IMR-90 (cell line): ENCODE data around the gene LRRC70. TPM values are rescaled to one million over a fixed set of nuclear protein-coding genes. Genes with fewer than 3 reads are reported as not detected.

Experiments used
- ATAC-seq: fragments of 200-7000 bp; cut with Tn5 transposase; 2 replicates; pipeline ENCODE4 v1.9.1; 2020; ENCODE audit warnings: low read depth, mild to moderate bottlenecking, moderate library complexity
- BruUV-seq: library from RNA; stranded (reverse); fragments of 400-500 nt; replicated peaks from 2 replicates; lab custom pipeline; 2021; lab: Mats Ljungman, UMichigan
- CTCF ChIA-PET: fragments of 300-600 bp; formaldehyde crosslinking; extraction: SDS; loops from one replicate; lab custom pipeline; 2021; ENCODE audit warnings: antibody characterized with exemption; lab: Yijun Ruan, JAX
- POLR2A ChIA-PET: fragments of 300-600 bp; sonication (Branson Sonifier 250); formaldehyde crosslinking; loops from one replicate; lab custom pipeline; 2022; ENCODE audit warnings: antibody characterized with exemption; ENCODE audit not compliant: unreplicated experiment; lab: Charles Lee
- DNase-seq: peaks from one replicate; pipeline ENCODE4 v3.0.0; 2013
- H2AFZ ChIP-seq: replicated peaks from 2 replicates; pipeline ENCODE3; 2013; ENCODE audit warnings: low read length, mild to moderate bottlenecking; ENCODE audit not compliant: poor library complexity
- H2AK5ac ChIP-seq: 2 replicates; pipeline ENCODE4 v1.6.1; 2013; ENCODE audit warnings: low read depth, low read length, inconsistent platforms
- H2AK9ac ChIP-seq: replicated peaks from 2 replicates; pipeline ENCODE3; 2013; ENCODE audit warnings: mild to moderate bottlenecking, low read depth, low read length, moderate library complexity; ENCODE audit not compliant: poor library complexity
- H2BK120ac ChIP-seq: 2 replicates; pipeline ENCODE4 v1.6.1; 2013; ENCODE audit warnings: low read depth, low read length, inconsistent platforms
- H2BK15ac ChIP-seq: 3 replicates; pipeline ENCODE4 v1.6.1; 2013; ENCODE audit warnings: low read depth, low read length, inconsistent platforms
- H2BK20ac ChIP-seq: 2 replicates; pipeline ENCODE4 v1.6.1; 2013; ENCODE audit warnings: low read depth, mild to moderate bottlenecking, inconsistent platforms, low read length, moderate library complexity
- H2BK5ac ChIP-seq: 2 replicates; pipeline ENCODE4 v1.6.1; 2013; ENCODE audit warnings: mild to moderate bottlenecking, low read depth, low read length, inconsistent platforms; ENCODE audit not compliant: poor library complexity, severe bottlenecking
- H3K14ac ChIP-seq: replicated peaks from 2 replicates; pipeline ENCODE4 v1.6.1; 2013; ENCODE audit warnings: low read depth, low read length, inconsistent platforms
- H3K18ac ChIP-seq: 2 replicates; pipeline ENCODE4 v1.6.1; 2013; ENCODE audit warnings: low read depth, low read length, control low read depth
- H3K23ac ChIP-seq: 2 replicates; pipeline ENCODE4 v1.6.1; 2013; ENCODE audit warnings: low read depth, low read length, inconsistent platforms
- H3K27ac ChIP-seq: 2 replicates; pipeline ENCODE4 v1.5.1; 2013; ENCODE audit warnings: mild to moderate bottlenecking, control low read depth, low read length; ENCODE audit not compliant: insufficient read depth
- H3K27me3 ChIP-seq: 2 replicates; pipeline ENCODE4 v1.6.1; 2013; ENCODE audit warnings: low read length; ENCODE audit not compliant: control insufficient read depth, insufficient read depth
- H3K36me3 ChIP-seq: 2 replicates; pipeline ENCODE4 v1.6.1; 2013; ENCODE audit warnings: low read length, mixed read lengths; ENCODE audit not compliant: control insufficient read depth, insufficient read depth
- H3K4ac ChIP-seq: 2 replicates; pipeline ENCODE4 v1.6.1; 2013; ENCODE audit warnings: low read depth, low read length, inconsistent platforms
- H3K4me1 ChIP-seq: 2 replicates; pipeline ENCODE4 v1.6.1; 2013; ENCODE audit warnings: low read length, mixed read lengths; ENCODE audit not compliant: control insufficient read depth, insufficient read depth
- H3K4me2 ChIP-seq: 2 replicates; pipeline ENCODE4 v1.6.1; 2013; ENCODE audit warnings: low read depth, mild to moderate bottlenecking, control low read depth, low read length, moderate library complexity
- H3K4me3 ChIP-seq: 2 replicates; pipeline ENCODE4 v1.5.1; 2013; ENCODE audit warnings: low read depth, mild to moderate bottlenecking, control low read depth, low read length, moderate library complexity; ENCODE audit not compliant: insufficient read depth
- H3K56ac ChIP-seq: 2 replicates; pipeline ENCODE4 v1.6.1; 2013; ENCODE audit warnings: low read length, inconsistent platforms; ENCODE audit not compliant: insufficient read depth; ENCODE audit errors: extremely low read depth
- H3K79me1 ChIP-seq, 2 experiments: 2 replicates each; pipeline ENCODE4 v1.6.1; 2013; ENCODE audit warnings: low read length in 2 of 2, inconsistent platforms in 1 of 2, low read depth in 1 of 2
- H3K9ac ChIP-seq: 2 replicates; pipeline ENCODE4 v1.6.1; 2013; ENCODE audit warnings: low read depth, low read length, control low read depth
- H3K9me1 ChIP-seq: 2 replicates; pipeline ENCODE4 v1.6.1; 2013; ENCODE audit warnings: low read length, inconsistent platforms; ENCODE audit not compliant: insufficient read depth
- H3K9me3 ChIP-seq: 2 replicates; pipeline ENCODE4 v1.6.1; 2013; ENCODE audit warnings: low read length; ENCODE audit not compliant: control insufficient read depth, insufficient read depth
- H4K20me1 ChIP-seq: 2 replicates; pipeline ENCODE4 v1.6.1; 2013; ENCODE audit warnings: low read length, inconsistent platforms; ENCODE audit not compliant: insufficient read depth
- H4K5ac ChIP-seq: 2 replicates; pipeline ENCODE4 v1.6.1; 2013; ENCODE audit warnings: mild to moderate bottlenecking, low read depth, low read length, control low read depth
- H4K8ac ChIP-seq, 2 experiments: 2 replicates each; pipeline ENCODE4 v1.6.1; 2013; ENCODE audit warnings: low read depth in 2 of 2, low read length in 2 of 2, control low read depth in 1 of 2, inconsistent platforms in 1 of 2
- H4K91ac ChIP-seq: 2 replicates; pipeline ENCODE4 v1.6.1; 2013; ENCODE audit warnings: low read depth, low read length, inconsistent platforms; ENCODE audit not compliant: insufficient read depth
- BHLHE40 ChIP-seq: fragments of 150-350 bp; IDR thresholded peaks from 2 replicates; pipeline ENCODE4 v1.6.1; 2016; ENCODE audit warnings: mild to moderate bottlenecking, low read depth, low read length
- CHD1 ChIP-seq: IDR thresholded peaks from 2 replicates; pipeline ENCODE4 v1.6.1; 2012; ENCODE audit warnings: low read depth, low read length, improper control_type of control experiment
- ELK1 ChIP-seq: fragments of 150-350 bp; IDR thresholded peaks from 2 replicates; pipeline ENCODE4 v1.6.1; 2016; ENCODE audit warnings: low read depth, mild to moderate bottlenecking, low read length, moderate library complexity, borderline replicate concordance
- MXI1 ChIP-seq: IDR thresholded peaks from 2 replicates; pipeline ENCODE4 v1.6.1; 2012; ENCODE audit warnings: low read depth, mild to moderate bottlenecking, low read length, moderate library complexity, borderline replicate concordance
- RAD21 ChIP-seq: IDR thresholded peaks from 2 replicates; pipeline ENCODE4 v1.6.1; 2012; ENCODE audit warnings: low read length, improper control_type of control experiment
- RCOR1 ChIP-seq: IDR thresholded peaks from 2 replicates; pipeline ENCODE4 v1.6.1; 2012; ENCODE audit warnings: mild to moderate bottlenecking, low read length, improper control_type of control experiment; ENCODE audit not compliant: insufficient replicate concordance
- WGBS, 2 experiments: methylation state at CpG; one replicate each; pipeline versions ENCODE4 v1.1.5 to v1.1.7; 2013; ENCODE audit warnings: missing lambda C conversion rate in 2 of 2; ENCODE audit not compliant: insufficient read length in 1 of 2; ENCODE audit errors: extremely low coverage in 2 of 2; 5-methylcytosine and 5-hydroxymethylcytosine counted together
- dilution Hi-C: fragments of 300-500 bp; cut with HindIII; formaldehyde crosslinking; loops from one replicate; pipeline ENCODE4 v1.14.3; 2018; ENCODE audit warnings: low sequenced_read_pairs; ENCODE audit not compliant: unreplicated experiment
- in situ Hi-C: fragments of 300-500 bp; cut with MboI; formaldehyde crosslinking; loops from 3 replicates; pipeline ENCODE4 v1.14.3; 2019; ENCODE audit warnings: low sequenced_read_pairs, inconsistent platforms, mixed read lengths
- intact Hi-C: fragments of 100-400 bp; cut with micrococcal nuclease; formaldehyde crosslinking; loops from 2 replicates; pipeline ENCODE4 v1.10.0; 2022
- polyA plus RNA-seq, 3 experiments: library from polyadenylated mRNA; depleted of rRNA; stranded (reverse); fragments of >200 nt; gene quantifications; 2 replicates each; pipeline ENCODE4 v1.2.3, GENCODE V29; 2012; ENCODE audit warnings: low replicate concordance in 1 of 3
- total RNA-seq: library from RNA; depleted of rRNA; stranded (reverse); fragments of >200 nt; gene quantifications from 2 replicates; pipeline ENCODE4 v1.2.3, GENCODE V29; 2012
- TF ChIP-seq, protein P1 (sequence below): fragments of 150-350 bp; IDR thresholded peaks from 2 replicates; pipeline ENCODE4 v1.6.1; 2017; ENCODE audit warnings: mild to moderate bottlenecking, antibody characterized with exemption, low read length, low read depth
- TF ChIP-seq, protein P2 (sequence below): conservative IDR thresholded peaks from 2 replicates; pipeline ENCODE4 v1.5.1; 2012; ENCODE audit warnings: mild to moderate bottlenecking, low read depth, low read length, improper control_type of control experiment

Gene LRRC70
- total and polyA plus RNA-seq, 2 of the 4 experiments (the other 2 are of a cell fraction), result 0.19 to 0.36 TPM

GRCh38 chr5:62560786-62561185 lies 17.8 kb upstream of the LRRC70 start:
- Histone ChIP-seq H3K4ac (no peak overlapping the region), H3K4me1 (no peaks in the 10 kb centered on the region), H3K56ac (no peak overlapping the region), H3K27me3 (no peaks in the 10 kb centered on the region), H3K23ac (no peak overlapping the region), H3K79me1 (no peaks in the 10 kb centered on the region), H2AFZ (no peak overlapping the region), H3K4me3 (no peak overlapping the region), H3K27ac (no peak overlapping the region), H2BK120ac (no peak overlapping the region), H4K5ac (no peak overlapping the region), H2BK5ac (no peak overlapping the region), H4K91ac (no peak overlapping the region), H3K18ac (no peak overlapping the region), H4K8ac (no peak overlapping the region), H3K14ac (no peak overlapping the region), H2BK15ac (no peak overlapping the region), H4K20me1 (no peaks in the 10 kb centered on the region), H3K9ac (no peak overlapping the region), H3K9me3 (no peaks in the 10 kb centered on the region), H2AK9ac (no peak overlapping the region), H2BK20ac (no peak overlapping the region), H3K36me3 (peaks cover 2% of the 10 kb centered on the region; the same call in 1 of the 2 replicates), H3K4me2 (no peak overlapping the region), H2AK5ac (no peak overlapping the region), H3K9me1 (no peaks in the 10 kb centered on the region)
- TF ChIP-seq RAD21 (no peak), MXI1 (no peak), CHD1 (no peak), ELK1 (no peak), RCOR1 (no peak), BHLHE40 (no peak)
- TF ChIP-seq, protein P1, sequence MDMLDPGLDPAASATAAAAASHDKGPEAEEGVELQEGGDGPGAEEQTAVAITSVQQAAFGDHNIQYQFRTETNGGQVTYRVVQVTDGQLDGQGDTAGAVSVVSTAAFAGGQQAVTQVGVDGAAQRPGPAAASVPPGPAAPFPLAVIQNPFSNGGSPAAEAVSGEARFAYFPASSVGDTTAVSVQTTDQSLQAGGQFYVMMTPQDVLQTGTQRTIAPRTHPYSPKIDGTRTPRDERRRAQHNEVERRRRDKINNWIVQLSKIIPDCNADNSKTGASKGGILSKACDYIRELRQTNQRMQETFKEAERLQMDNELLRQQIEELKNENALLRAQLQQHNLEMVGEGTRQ, result no peak
- TF ChIP-seq, protein P2, sequence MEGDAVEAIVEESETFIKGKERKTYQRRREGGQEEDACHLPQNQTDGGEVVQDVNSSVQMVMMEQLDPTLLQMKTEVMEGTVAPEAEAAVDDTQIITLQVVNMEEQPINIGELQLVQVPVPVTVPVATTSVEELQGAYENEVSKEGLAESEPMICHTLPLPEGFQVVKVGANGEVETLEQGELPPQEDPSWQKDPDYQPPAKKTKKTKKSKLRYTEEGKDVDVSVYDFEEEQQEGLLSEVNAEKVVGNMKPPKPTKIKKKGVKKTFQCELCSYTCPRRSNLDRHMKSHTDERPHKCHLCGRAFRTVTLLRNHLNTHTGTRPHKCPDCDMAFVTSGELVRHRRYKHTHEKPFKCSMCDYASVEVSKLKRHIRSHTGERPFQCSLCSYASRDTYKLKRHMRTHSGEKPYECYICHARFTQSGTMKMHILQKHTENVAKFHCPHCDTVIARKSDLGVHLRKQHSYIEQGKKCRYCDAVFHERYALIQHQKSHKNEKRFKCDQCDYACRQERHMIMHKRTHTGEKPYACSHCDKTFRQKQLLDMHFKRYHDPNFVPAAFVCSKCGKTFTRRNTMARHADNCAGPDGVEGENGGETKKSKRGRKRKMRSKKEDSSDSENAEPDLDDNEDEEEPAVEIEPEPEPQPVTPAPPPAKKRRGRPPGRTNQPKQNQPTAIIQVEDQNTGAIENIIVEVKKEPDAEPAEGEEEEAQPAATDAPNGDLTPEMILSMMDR, result no peak
- dilution Hi-C loops (no loop called here), in situ Hi-C loops (no loop called here), intact Hi-C loops (no loop called here)
- no peak for DNase-seq
- ChIA-PET CTCF (no interaction called here), POLR2A (no interaction called here)
- no CpG with 5 or more reads among the region's 1 CpG for WGBS, 2 experiments
- BruUV-seq, result no TSS peak
- ATAC-seq, result no peak
